WTC11 (cell line): ENCODE data around the gene ZNF648. TPM values are rescaled to one million over a fixed set of nuclear protein-coding genes. Genes with fewer than 3 reads are reported as not detected.

Experiments
- ATAC-seq: fragments of 200-7000 bp; cut with Tn5 transposase; 2 replicates; pipeline ENCODE4 v1.10.0; 2021; ENCODE audit warnings: mild to moderate bottlenecking, moderate library complexity
- CTCF ChIA-PET: fragments of 300-600 bp; sonication (Branson Sonifier 250); formaldehyde crosslinking; loops from one replicate; lab custom pipeline; 2021; ENCODE audit warnings: antibody characterized with exemption; lab: Charles Lee
- POLR2A ChIA-PET: fragments of 350-600 bp; sonication (Branson Sonifier 250); formaldehyde crosslinking; loops from one replicate; lab custom pipeline; 2021; ENCODE audit warnings: antibody characterized with exemption; lab: Charles Lee
- DNase-seq: peaks from one replicate; pipeline ENCODE4 v3.0.0; 2021; ENCODE audit warnings: low spot score
- H3K27ac Mint-ChIP-seq: 2 replicates; pipeline ENCODE4 v1.8.0; 2021; ENCODE audit warnings: mixed read lengths
- H3K27me3 Mint-ChIP-seq: 2 replicates; pipeline ENCODE4 v1.8.0; 2021; ENCODE audit warnings: low read depth, mild to moderate bottlenecking, moderate library complexity, mixed read lengths
- H3K36me3 Mint-ChIP-seq: 2 replicates; pipeline ENCODE4 v1.8.0; 2021; ENCODE audit warnings: mixed read lengths
- H3K4me1 Mint-ChIP-seq: 2 replicates; pipeline ENCODE4 v1.8.0; 2022; ENCODE audit warnings: mixed read lengths
- H3K4me3 Mint-ChIP-seq: 2 replicates; pipeline ENCODE4 v1.8.0; 2021; ENCODE audit warnings: mild to moderate bottlenecking, moderate library complexity, mixed read lengths
- H3K9me3 Mint-ChIP-seq: 2 replicates; pipeline ENCODE4 v1.8.0; 2021; ENCODE audit warnings: mixed read lengths
- E2F1 ChIP-seq: sonication (generic); formaldehyde crosslinking; IDR thresholded peaks from 2 replicates; pipeline ENCODE4 v1.8.0; 2022; ENCODE audit warnings: mild to moderate bottlenecking, missing genetic modification reagents
- E2F4 ChIP-seq: sonication (generic); formaldehyde crosslinking; IDR thresholded peaks from 2 replicates; pipeline ENCODE4 v1.8.1; 2022; ENCODE audit warnings: low read depth, mild to moderate bottlenecking, moderate library complexity, missing genetic modification reagents, borderline replicate concordance
- FOXP1 ChIP-seq: sonication (generic); formaldehyde crosslinking; IDR thresholded peaks from 2 replicates; pipeline ENCODE4 v1.8.0; 2022; ENCODE audit warnings: missing genetic modification reagents, mild to moderate bottlenecking, moderate library complexity, borderline replicate concordance
- IRF1 ChIP-seq: sonication (generic); formaldehyde crosslinking; IDR thresholded peaks from 2 replicates; pipeline ENCODE4 v1.8.0; 2023; ENCODE audit warnings: missing genetic modification reagents
- JAZF1 ChIP-seq: fragments of 250-450 bp; sonication (Bioruptor Pico); IDR thresholded peaks from 2 replicates; pipeline ENCODE4 v1.9.0; 2021; ENCODE audit warnings: moderate library complexity, mild to moderate bottlenecking, inconsistent platforms
- KAT7 ChIP-seq: sonication (generic); formaldehyde crosslinking; IDR thresholded peaks from 2 replicates; pipeline ENCODE4 v1.8.1; 2023; ENCODE audit warnings: missing genetic modification reagents, mild to moderate bottlenecking, borderline replicate concordance
- MXD4 ChIP-seq: fragments of 250-450 bp; sonication (Bioruptor Pico); IDR thresholded peaks from 2 replicates; pipeline ENCODE4 v1.8.0; 2021; ENCODE audit warnings: mild to moderate bottlenecking, moderate library complexity, borderline replicate concordance
- OVOL2 ChIP-seq: fragments of 250-450 bp; sonication (Bioruptor Pico); IDR thresholded peaks from 2 replicates; pipeline ENCODE4 v1.9.0; 2021; ENCODE audit warnings: mild to moderate bottlenecking, borderline replicate concordance
- RELA ChIP-seq: sonication (generic); formaldehyde crosslinking; IDR thresholded peaks from 2 replicates; pipeline ENCODE4 v1.8.1; 2022; ENCODE audit warnings: missing genetic modification reagents, mild to moderate bottlenecking, borderline replicate concordance
- SMAD4 ChIP-seq: sonication (generic); formaldehyde crosslinking; IDR thresholded peaks from 2 replicates; pipeline ENCODE4 v1.8.0; 2022; ENCODE audit warnings: mild to moderate bottlenecking, missing genetic modification reagents
- TCF7 ChIP-seq: sonication (generic); formaldehyde crosslinking; IDR thresholded peaks from 2 replicates; pipeline ENCODE4 v1.8.0; 2022; ENCODE audit warnings: mild to moderate bottlenecking, low read depth, missing genetic modification reagents, moderate library complexity
- TEAD1 ChIP-seq: sonication (generic); formaldehyde crosslinking; IDR thresholded peaks from 2 replicates; pipeline ENCODE4 v1.8.0; 2022; ENCODE audit warnings: mild to moderate bottlenecking, missing genetic modification reagents
- USF2 ChIP-seq: sonication (generic); formaldehyde crosslinking; IDR thresholded peaks from 2 replicates; pipeline ENCODE4 v1.8.1; 2023; ENCODE audit warnings: mild to moderate bottlenecking, missing genetic modification reagents, moderate library complexity
- ZBTB43 ChIP-seq: sonication (generic); formaldehyde crosslinking; IDR thresholded peaks from 2 replicates; pipeline ENCODE4 v1.8.1; 2023; ENCODE audit warnings: mild to moderate bottlenecking, missing genetic modification reagents
- ZNF219 ChIP-seq: sonication (generic); formaldehyde crosslinking; IDR thresholded peaks from 2 replicates; pipeline ENCODE4 v1.8.0; 2023; ENCODE audit warnings: missing genetic modification reagents, mild to moderate bottlenecking, borderline replicate concordance
- ZNF317 ChIP-seq: sonication (generic); formaldehyde crosslinking; IDR thresholded peaks from 2 replicates; pipeline ENCODE4 v1.8.1; 2023; ENCODE audit warnings: low read depth, mild to moderate bottlenecking, moderate library complexity, missing genetic modification reagents, borderline replicate concordance
- ZNF423 ChIP-seq: fragments of 250-450 bp; sonication (Bioruptor Pico); IDR thresholded peaks from 2 replicates; pipeline ENCODE4 v2.1.2; 2022; ENCODE audit warnings: mild to moderate bottlenecking, moderate library complexity
- ZNF512 ChIP-seq: sonication (generic); formaldehyde crosslinking; IDR thresholded peaks from 2 replicates; pipeline ENCODE4 v1.8.1; 2022; ENCODE audit warnings: missing genetic modification reagents, borderline replicate concordance
- ZNF532 ChIP-seq: fragments of 250-450 bp; sonication (Bioruptor Pico); IDR thresholded peaks from 2 replicates; pipeline ENCODE4 v1.9.0; 2021; ENCODE audit warnings: mild to moderate bottlenecking, borderline replicate concordance
- ZNF671 ChIP-seq: fragments of 250-450 bp; sonication (Bioruptor Pico); IDR thresholded peaks from 2 replicates; pipeline ENCODE4 v1.8.0; 2021; ENCODE audit warnings: mild to moderate bottlenecking
- total RNA-seq: library from RNA; stranded (reverse); gene quantifications from 3 replicates; pipeline ENCODE4 v1.2.3, GENCODE V29; 2021

Gene ZNF648
- total RNA-seq, 1 experiment from 2014 or later, result 0.17 TPM

- TF ChIP-seq E2F4 (CRISPR knock-in tag) (no peak), MXD4 (CRISPR knock-in tag) (no peak), KAT7 (CRISPR knock-in tag) (no peak), OVOL2 (no peak)
- ATAC-seq (no peak), DNase-seq (no peak)
- H3K4me1 Mint-ChIP-seq, result no peaks in the 10 kb centered on the region
- ChIA-PET POLR2A (no interaction called here), CTCF (no interaction called here)
- H3K4me3 Mint-ChIP-seq, result no peak overlapping the region
- peaks cover 22% of the 10 kb centered on the region for H3K27me3 Mint-ChIP-seq
- H3K9me3 Mint-ChIP-seq, result peaks cover 17% of the 10 kb centered on the region
- no peaks in the 10 kb centered on the region for H3K36me3 Mint-ChIP-seq
- no peak overlapping the region for H3K27ac Mint-ChIP-seq
Measured at GRCh38 chr1:182060877-182061276, 635 bp downstream of the ZNF648 start.

- TF ChIP-seq E2F1 (CRISPR knock-in tag) (no peak), FOXP1 (CRISPR knock-in tag) (no peak), ZNF219 (CRISPR knock-in tag) (no peak), ZNF423 (no peak), ZBTB43 (CRISPR knock-in tag) (no peak), TCF7 (CRISPR knock-in tag) (no peak), JAZF1 (no peak), ZNF532 (CRISPR knock-in tag) (no peak), TEAD1 (CRISPR knock-in tag) (no peak), RELA (CRISPR knock-in tag) (no peak), MXD4 (CRISPR knock-in tag) (no peak), SMAD4 (no peak), ZNF317 (CRISPR knock-in tag) (no peak), OVOL2 (no peak), ZNF671 (no peak), IRF1 (CRISPR knock-in tag) (no peak), ZNF512 (CRISPR knock-in tag) (no peak), USF2 (CRISPR knock-in tag) (no peak)
- ChIA-PET POLR2A (interaction anchor here (0.7 kb wide), 1 partner anchor 277 kb away, joined by 3 read pairs; no protein-coding TSS in a partner anchor), CTCF (interaction anchor here (1.1 kb wide), 1 partner anchor 83 kb away, joined by 3 read pairs; no protein-coding TSS in a partner anchor)
- Mint-ChIP-seq H3K36me3 (no peaks in the 10 kb centered on the region), H3K27ac (no peak overlapping the region), H3K9me3 (peaks cover 17% of the 10 kb centered on the region), H3K4me1 (no peaks in the 10 kb centered on the region), H3K4me3 (no peak overlapping the region), H3K27me3 (peaks cover 29% of the 10 kb centered on the region)
- ATAC-seq (no peak), DNase-seq (no peak)
Measured at GRCh38 chr1:182059936-182060335, 1.6 kb downstream of the ZNF648 start.
